ENCODE measurements around the gene BEND7.

- TF ChIP-seq POLR2AphosphoS5 (IDR thresholded peaks at IDR 0.05; ENCODE audit: low read depth, low read length) (no peak), POLR2A (IDR thresholded peaks at IDR 0.05; ENCODE audit: low read depth, low read length) (no peak)
Observed at GRCh38 chr10:13399752-13400151, 129.1 kb downstream of the BEND7 start.
